AG09309 (cell line): ENCODE measurements around the gene LARGE1.

Source experiments
- DNase-seq: peaks from one replicate; pipeline ENCODE4 v3.0.0-alpha.2; 2010; ENCODE audit warnings: low read depth
- H3K4me3 ChIP-seq: 2 replicates; pipeline ENCODE4 v1.5.1; 2011; ENCODE audit warnings: mild to moderate bottlenecking, low read depth, low read length, moderate library complexity; ENCODE audit not compliant: control insufficient read depth
- TF ChIP-seq, protein P1 (sequence below): IDR thresholded peaks from 2 replicates; pipeline ENCODE4 v1.5.1; 2011; ENCODE audit warnings: mild to moderate bottlenecking, low read depth, low read length, inconsistent platforms; ENCODE audit not compliant: insufficient read depth, control insufficient read depth; ENCODE audit errors: missing control alignments

Gene LARGE1

GRCh38 chr22:33691057-33691630, 229.1 kb downstream of the LARGE1 start:
- TF ChIP-seq, protein P1, sequence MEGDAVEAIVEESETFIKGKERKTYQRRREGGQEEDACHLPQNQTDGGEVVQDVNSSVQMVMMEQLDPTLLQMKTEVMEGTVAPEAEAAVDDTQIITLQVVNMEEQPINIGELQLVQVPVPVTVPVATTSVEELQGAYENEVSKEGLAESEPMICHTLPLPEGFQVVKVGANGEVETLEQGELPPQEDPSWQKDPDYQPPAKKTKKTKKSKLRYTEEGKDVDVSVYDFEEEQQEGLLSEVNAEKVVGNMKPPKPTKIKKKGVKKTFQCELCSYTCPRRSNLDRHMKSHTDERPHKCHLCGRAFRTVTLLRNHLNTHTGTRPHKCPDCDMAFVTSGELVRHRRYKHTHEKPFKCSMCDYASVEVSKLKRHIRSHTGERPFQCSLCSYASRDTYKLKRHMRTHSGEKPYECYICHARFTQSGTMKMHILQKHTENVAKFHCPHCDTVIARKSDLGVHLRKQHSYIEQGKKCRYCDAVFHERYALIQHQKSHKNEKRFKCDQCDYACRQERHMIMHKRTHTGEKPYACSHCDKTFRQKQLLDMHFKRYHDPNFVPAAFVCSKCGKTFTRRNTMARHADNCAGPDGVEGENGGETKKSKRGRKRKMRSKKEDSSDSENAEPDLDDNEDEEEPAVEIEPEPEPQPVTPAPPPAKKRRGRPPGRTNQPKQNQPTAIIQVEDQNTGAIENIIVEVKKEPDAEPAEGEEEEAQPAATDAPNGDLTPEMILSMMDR: no peak
- no peak overlapping the region for H3K4me3 ChIP-seq
- DNase-seq: no peak

- no peak for DNase-seq
- TF ChIP-seq, protein P1: no peak
- no peak overlapping the region for H3K4me3 ChIP-seq
Observed at GRCh38 chr22:33688903-33689302, 231.4 kb downstream of the LARGE1 start.

GRCh38 chr22:33687464-33687863, 232.8 kb downstream of the LARGE1 start:
- no peak for DNase-seq
- no peak overlapping the region for H3K4me3 ChIP-seq
- TF ChIP-seq, protein P1: no peak

GRCh38 chr22:33684087-33684486, 236.2 kb downstream of the LARGE1 start:
- H3K4me3 ChIP-seq: no peak overlapping the region
- DNase-seq: no peak
- TF ChIP-seq, protein P1: no peak

DNA sequence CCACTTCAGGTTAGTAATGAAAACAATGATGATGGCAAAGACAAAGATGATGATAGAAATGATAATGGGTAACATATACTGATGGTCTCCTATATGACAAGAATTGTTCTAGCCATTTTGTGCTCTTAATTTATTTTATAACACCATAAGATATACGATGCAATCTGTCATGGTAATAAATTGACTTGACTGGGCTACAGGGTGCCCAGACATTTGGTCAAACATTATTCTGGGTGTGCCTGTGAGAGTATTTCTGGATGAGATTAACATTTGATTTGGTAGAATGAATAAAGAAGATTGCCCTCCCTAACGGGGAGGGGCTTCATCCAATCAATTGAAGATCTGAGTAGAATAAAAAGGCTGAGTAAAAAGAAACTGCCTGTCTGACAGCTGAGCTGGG, 237.3 kb downstream of the LARGE1 start:
- H3K4me3 ChIP-seq: no peak overlapping the region
- TF ChIP-seq, protein P1: no peak
- no peak for DNase-seq

- TF ChIP-seq, protein P1: no peak
- H3K4me3 ChIP-seq: no peak overlapping the region
- DNase-seq: no peak
Observed at GRCh38 chr22:33680632-33681031, 239.6 kb downstream of the LARGE1 start.

DNA sequence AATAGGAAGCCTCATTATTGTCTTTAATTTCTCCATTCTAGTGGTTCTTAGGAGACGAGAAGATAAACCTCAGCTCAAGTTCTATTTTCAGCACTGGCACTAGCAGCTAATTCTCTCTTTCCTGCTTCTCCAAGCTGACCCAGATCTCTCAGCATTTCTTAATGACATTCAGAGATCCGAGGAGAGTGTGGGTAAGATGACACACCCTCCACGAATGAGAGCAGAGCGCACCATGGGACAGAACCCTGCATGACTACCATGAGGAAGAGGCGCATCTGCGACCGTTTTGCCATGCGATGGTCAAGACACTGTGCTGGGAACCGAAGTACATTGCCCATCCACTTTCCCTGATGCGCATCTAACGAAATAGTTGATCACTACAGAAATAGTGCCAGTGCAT, 241.8 kb downstream of the LARGE1 start:
- no peak overlapping the region for H3K4me3 ChIP-seq
- DNase-seq: no peak
- TF ChIP-seq, protein P1: no peak
